Epithelial cell of proximal tubule (primary cell): ENCODE results near the gene SPINT3. TPM values are rescaled to one million over a fixed set of nuclear protein-coding genes. Genes with fewer than 3 reads are reported as not detected.

ENCODE experiments used
- DNase-seq: peaks from one replicate; pipeline ENCODE4 v3.0.0-alpha.2; 2011; ENCODE audit warnings: low read depth
- H3K4me3 ChIP-seq: 2 replicates; pipeline ENCODE4 v1.5.1; 2011; ENCODE audit warnings: low read depth, mild to moderate bottlenecking, low read length
- total RNA-seq: library from RNA; depleted of rRNA; stranded (reverse); fragments of >200 nt; gene quantifications from 2 replicates; pipeline ENCODE4 v1.2.3, GENCODE V29; 2015
- TF ChIP-seq, protein P1 (sequence below): conservative IDR thresholded peaks from 2 replicates; pipeline ENCODE4 v1.5.1; 2012; ENCODE audit warnings: low read depth, mild to moderate bottlenecking, low read length

SPINT3 gene
- total RNA-seq, 1 donor from 2014 or later = not detected

DNA sequence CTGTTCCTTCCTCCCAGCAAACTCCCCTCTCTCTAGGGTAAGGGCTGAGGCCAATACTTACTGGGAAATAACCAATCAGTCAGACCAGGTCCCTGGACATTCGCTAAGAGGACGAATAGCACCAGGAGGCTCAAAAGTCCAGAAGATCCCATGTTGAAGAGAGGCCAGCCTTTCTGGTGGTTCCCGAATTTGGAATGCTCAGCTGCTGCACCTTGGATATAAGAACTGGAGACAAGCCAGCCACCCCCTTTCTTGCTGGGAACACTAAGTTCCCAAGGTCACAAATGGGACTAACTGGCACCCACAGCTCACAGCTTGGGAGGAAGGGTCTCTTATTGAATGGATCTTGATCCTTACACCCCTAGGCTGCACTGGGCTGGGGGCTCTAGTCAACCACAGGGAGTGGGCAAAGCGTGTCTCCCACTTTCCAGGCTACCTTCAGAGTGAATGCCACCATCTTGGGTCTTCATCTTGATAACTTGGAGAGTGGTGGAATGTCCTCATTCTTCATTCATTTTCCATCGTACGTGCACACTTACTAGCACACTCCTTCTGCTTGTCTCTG, 31.9 kb upstream of the SPINT3 start, which contains the start of gene EPPIN:
TSS of gene EPPIN (minus strand) at position 196 of the 565 bp plus-strand sequence. CDS start at position 152, 44 bp downstream.
- TF ChIP-seq, protein P1, sequence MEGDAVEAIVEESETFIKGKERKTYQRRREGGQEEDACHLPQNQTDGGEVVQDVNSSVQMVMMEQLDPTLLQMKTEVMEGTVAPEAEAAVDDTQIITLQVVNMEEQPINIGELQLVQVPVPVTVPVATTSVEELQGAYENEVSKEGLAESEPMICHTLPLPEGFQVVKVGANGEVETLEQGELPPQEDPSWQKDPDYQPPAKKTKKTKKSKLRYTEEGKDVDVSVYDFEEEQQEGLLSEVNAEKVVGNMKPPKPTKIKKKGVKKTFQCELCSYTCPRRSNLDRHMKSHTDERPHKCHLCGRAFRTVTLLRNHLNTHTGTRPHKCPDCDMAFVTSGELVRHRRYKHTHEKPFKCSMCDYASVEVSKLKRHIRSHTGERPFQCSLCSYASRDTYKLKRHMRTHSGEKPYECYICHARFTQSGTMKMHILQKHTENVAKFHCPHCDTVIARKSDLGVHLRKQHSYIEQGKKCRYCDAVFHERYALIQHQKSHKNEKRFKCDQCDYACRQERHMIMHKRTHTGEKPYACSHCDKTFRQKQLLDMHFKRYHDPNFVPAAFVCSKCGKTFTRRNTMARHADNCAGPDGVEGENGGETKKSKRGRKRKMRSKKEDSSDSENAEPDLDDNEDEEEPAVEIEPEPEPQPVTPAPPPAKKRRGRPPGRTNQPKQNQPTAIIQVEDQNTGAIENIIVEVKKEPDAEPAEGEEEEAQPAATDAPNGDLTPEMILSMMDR = no peak
- H3K4me3 ChIP-seq = no peak within 1 kb of the TSS
- no peak for DNase-seq

- TF ChIP-seq, protein P1 = peak; percentile 58
- DNase-seq = peak; percentile 4
Observed at GRCh38 chr20:45545754-45546453, 30.5 kb upstream of the SPINT3 start.

DNA sequence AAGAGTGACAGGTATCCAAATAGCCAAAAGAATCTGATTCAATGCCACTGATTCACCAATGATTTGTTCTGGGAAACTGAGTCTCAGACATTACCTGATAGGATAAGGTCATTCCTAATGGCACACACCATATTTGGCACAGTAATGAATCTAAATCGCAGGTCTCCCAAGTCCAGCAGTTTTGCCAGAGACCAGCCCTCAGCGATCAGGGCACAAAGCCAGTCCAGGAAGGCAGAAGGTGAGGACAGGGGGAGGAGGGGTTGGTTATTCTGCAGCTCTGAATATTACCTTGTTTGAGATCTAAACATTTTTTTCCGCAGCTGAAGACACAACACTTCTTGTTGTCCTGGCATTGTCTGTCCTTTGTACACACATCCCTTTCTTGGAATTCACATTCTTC, 29.9 kb upstream of the SPINT3 start:
- TF ChIP-seq, protein P1 = no peak
- DNase-seq = no peak
- no peak overlapping the region for H3K4me3 ChIP-seq

More at GRCh38 chr20:45545754-45546453, 30.5 kb upstream of the SPINT3 start:
- no peak overlapping the region for H3K4me3 ChIP-seq

GRCh38 chr20:45539382-45539781, 24.0 kb upstream of the SPINT3 start, which contains the start of gene WFDC6:
Gene WFDC6 (minus strand): TSS chr20:45539482. CDS start chr20:45539407, 75 bp downstream.
- DNase-seq = no peak
- TF ChIP-seq, protein P1 = no peak
- no peak within 1 kb of the TSS for H3K4me3 ChIP-seq

DNA sequence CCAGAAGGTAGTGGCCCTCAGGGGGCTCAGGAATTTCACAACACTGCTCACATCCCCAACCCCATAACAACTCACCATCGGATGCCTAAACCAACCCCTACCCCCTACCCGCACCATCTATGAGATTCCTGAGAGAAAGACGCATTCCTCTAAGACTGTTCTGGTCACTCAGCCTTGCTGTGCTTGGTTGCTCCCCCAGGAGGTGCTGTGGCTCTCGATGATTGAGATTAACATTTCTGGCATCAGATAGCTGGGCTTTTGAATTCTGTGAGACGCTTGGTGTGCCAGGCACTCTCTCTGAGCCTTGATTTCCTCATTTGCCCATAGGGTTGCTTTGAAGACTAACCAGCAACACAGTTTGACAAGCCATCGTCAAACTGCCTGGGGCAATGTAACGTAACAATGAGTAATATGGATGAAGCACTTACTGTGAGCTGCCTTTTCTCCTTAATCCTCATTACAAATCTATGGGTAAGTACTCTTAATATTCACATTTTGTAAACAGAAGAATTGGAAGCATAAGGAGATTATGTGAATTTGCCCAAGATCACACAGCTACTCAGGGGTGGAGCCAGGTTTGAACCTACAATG, 22.9 kb upstream of the SPINT3 start:
- TF ChIP-seq, protein P1 = peak; percentile 13
- H3K4me3 ChIP-seq = no peak overlapping the region
- no peak for DNase-seq

DNA sequence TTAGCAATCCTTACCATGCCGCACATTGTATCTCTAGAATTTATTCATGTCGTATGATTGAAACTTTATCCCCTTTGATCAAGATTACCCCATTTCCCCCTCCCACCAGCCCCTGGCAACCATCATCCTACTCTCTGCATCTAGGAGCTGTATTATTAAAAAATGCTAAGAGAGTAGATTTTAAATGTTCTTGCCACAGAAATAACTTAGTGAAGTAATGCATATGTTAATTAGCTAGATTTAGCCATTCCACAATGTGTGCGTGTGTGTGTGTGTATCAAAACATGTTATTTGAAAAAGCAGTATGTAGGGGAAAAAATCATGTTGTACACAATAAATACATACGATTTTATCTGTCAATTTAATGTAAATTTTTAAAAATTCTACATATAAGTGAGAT, 11.9 kb upstream of the SPINT3 start:
- H3K4me3 ChIP-seq = no peak overlapping the region
- TF ChIP-seq, protein P1 = no peak
- no peak for DNase-seq
